CD4-positive, alpha-beta T cell (primary cell): Measurements from ENCODE around the gene HLA-DRB1. TPM values are rescaled to one million over a fixed set of nuclear protein-coding genes. Genes with fewer than 3 reads are reported as not detected.

Experiments
- ATAC-seq: fragments of 200-7000 bp; cut with Tn5 transposase; one replicate; pipeline ENCODE4 v1.10.0; 2022; ENCODE audit warnings: mild to moderate bottlenecking; ENCODE audit not compliant: poor library complexity
- CTCF ChIA-PET: fragments of 350-600 bp; sonication (Branson Sonifier 250); formaldehyde crosslinking; loops from one replicate; lab custom pipeline; 2021; ENCODE audit warnings: antibody characterized with exemption, inconsistent platforms; lab: Charles Lee
- POLR2A ChIA-PET: fragments of 350-600 bp; sonication (Branson Sonifier 250); formaldehyde crosslinking; loops from one replicate; lab custom pipeline; 2021; ENCODE audit warnings: antibody characterized with exemption, inconsistent platforms; lab: Charles Lee
- DNase-seq, 14 experiments: peaks; one replicate each; pipeline ENCODE4 v3.0.0-alpha.2; 2013 to 2020; ENCODE audit warnings: mixed read lengths in 2 of 14
- H3K27ac ChIP-seq, 2 donors: one replicate each; pipeline versions ENCODE4 v1.5.1 to v1.7.0; 2013; ENCODE audit warnings: low read length in 2 of 2, low read depth in 1 of 2, mild to moderate bottlenecking in 1 of 2
- H3K27me3 ChIP-seq, 2 experiments: 1 replicate in 1 of 2; 2 replicates in 1 of 2; pipeline versions ENCODE4 v1.6.1 to v1.7.0; 2013; ENCODE audit warnings: low read length in 2 of 2, control low read depth in 1 of 2, mild to moderate bottlenecking in 1 of 2, moderate library complexity in 1 of 2; ENCODE audit not compliant: insufficient read depth in 2 of 2, control insufficient read depth in 1 of 2
- H3K36me3 ChIP-seq: one replicate; pipeline ENCODE4 v1.6.1; 2013; ENCODE audit warnings: low read length, control low read depth; ENCODE audit not compliant: insufficient read depth
- H3K4me1 ChIP-seq: one replicate; pipeline ENCODE4 v1.6.1; 2013; ENCODE audit warnings: low read length, control low read depth; ENCODE audit not compliant: insufficient read depth
- H3K4me3 ChIP-seq: one replicate; pipeline ENCODE4 v1.5.1; 2013; ENCODE audit warnings: mild to moderate bottlenecking, low read length, moderate library complexity
- H3K9me3 ChIP-seq, 2 experiments: 1 replicate in 1 of 2; 2 replicates in 1 of 2; pipeline versions ENCODE4 v1.6.1 to v1.7.0; 2013; ENCODE audit warnings: low read length in 2 of 2, mild to moderate bottlenecking in 2 of 2, control low read depth in 1 of 2, moderate library complexity in 1 of 2; ENCODE audit not compliant: control insufficient read depth in 1 of 2, insufficient read depth in 1 of 2
- H3K27ac Mint-ChIP-seq: one replicate; pipeline ENCODE4 v1.8.0; 2020; ENCODE audit warnings: mixed read lengths
- H3K27me3 Mint-ChIP-seq: one replicate; pipeline ENCODE4 v1.8.0; 2021; ENCODE audit warnings: mixed read lengths
- H3K36me3 Mint-ChIP-seq: one replicate; pipeline ENCODE4 v1.8.0; 2021; ENCODE audit warnings: low read depth, mixed read lengths
- H3K4me1 Mint-ChIP-seq: one replicate; pipeline ENCODE4 v1.8.0; 2021; ENCODE audit warnings: low read depth, mixed read lengths
- H3K4me3 Mint-ChIP-seq: one replicate; pipeline ENCODE4 v1.8.0; 2020; ENCODE audit warnings: mild to moderate bottlenecking, mixed read lengths
- H3K9me3 Mint-ChIP-seq: one replicate; pipeline ENCODE4 v1.8.0; 2020; ENCODE audit warnings: mixed read lengths
- intact Hi-C, 2 experiments: fragments of 100-400 bp; cut with DNase I in 1 of 2; cut with micrococcal nuclease in 1 of 2; formaldehyde crosslinking; loops; one replicate each; pipeline versions ENCODE4 v1.15.1 to v1.9.0; 2023 to 2025; cut with DNase I, micrococcal nuclease
- total RNA-seq, 174 experiments: library from RNA in 2 of 174; stranded (reverse) in 2 of 174; gene quantifications; one replicate each; pipeline ENCODE4 v1.2.3 and lab custom pipeline; 2021 to 2026
- TF ChIP-seq, protein P1 (sequence below): fragments of 200-600 bp; IDR thresholded peaks from one replicate; pipeline ENCODE4 v1.8.0; 2022; ENCODE audit warnings: antibody characterized with exemption, mild to moderate bottlenecking

The HLA-DRB1 gene
- total RNA-seq, 2 experiments from 2014 or later = 31.3 to 33.6 TPM

- no peaks in the 10 kb centered on the region for H3K27me3 ChIP-seq
- DNase-seq = peak in 7 of 14 experiments; percentile 11 to 71 (median 28)
- TF ChIP-seq, protein P1, sequence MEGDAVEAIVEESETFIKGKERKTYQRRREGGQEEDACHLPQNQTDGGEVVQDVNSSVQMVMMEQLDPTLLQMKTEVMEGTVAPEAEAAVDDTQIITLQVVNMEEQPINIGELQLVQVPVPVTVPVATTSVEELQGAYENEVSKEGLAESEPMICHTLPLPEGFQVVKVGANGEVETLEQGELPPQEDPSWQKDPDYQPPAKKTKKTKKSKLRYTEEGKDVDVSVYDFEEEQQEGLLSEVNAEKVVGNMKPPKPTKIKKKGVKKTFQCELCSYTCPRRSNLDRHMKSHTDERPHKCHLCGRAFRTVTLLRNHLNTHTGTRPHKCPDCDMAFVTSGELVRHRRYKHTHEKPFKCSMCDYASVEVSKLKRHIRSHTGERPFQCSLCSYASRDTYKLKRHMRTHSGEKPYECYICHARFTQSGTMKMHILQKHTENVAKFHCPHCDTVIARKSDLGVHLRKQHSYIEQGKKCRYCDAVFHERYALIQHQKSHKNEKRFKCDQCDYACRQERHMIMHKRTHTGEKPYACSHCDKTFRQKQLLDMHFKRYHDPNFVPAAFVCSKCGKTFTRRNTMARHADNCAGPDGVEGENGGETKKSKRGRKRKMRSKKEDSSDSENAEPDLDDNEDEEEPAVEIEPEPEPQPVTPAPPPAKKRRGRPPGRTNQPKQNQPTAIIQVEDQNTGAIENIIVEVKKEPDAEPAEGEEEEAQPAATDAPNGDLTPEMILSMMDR = no peak
- POLR2A ChIA-PET = no interaction called here
- Mint-ChIP-seq H3K27me3 (no peaks in the 10 kb centered on the region), H3K4me3 (peak overlapping the region; percentile 30), H3K9me3 (no peaks in the 10 kb centered on the region), H3K36me3 (no peaks in the 10 kb centered on the region), H3K4me1 (peaks cover 50% of the 10 kb centered on the region), H3K27ac (peak overlapping the region; percentile 38)
- no peaks in the 10 kb centered on the region for H3K9me3 ChIP-seq
- H3K4me1 ChIP-seq = peaks cover 12% of the 10 kb centered on the region
- H3K4me3 ChIP-seq = no peak overlapping the region
- H3K27ac ChIP-seq = no peak overlapping the region
- peak; percentile 37 for ATAC-seq
- intact Hi-C loops = loop anchor here in 1 of 2 experiments (5.0 kb wide), 1 partner anchor 54 kb away; no protein-coding TSS in a partner anchor
- CTCF ChIA-PET = no interaction called here
- H3K36me3 ChIP-seq = no peaks in the 10 kb centered on the region
Observed at GRCh38 chr6:32627831-32628230, 38.2 kb upstream of the HLA-DRB1 start.

GRCh38 chr6:32627249-32627648 is 37.6 kb upstream of the HLA-DRB1 start:
- peaks cover 50% of the 10 kb centered on the region for H3K4me1 Mint-ChIP-seq
- Histone ChIP-seq H3K9me3 (no peaks in the 10 kb centered on the region), H3K4me3 (no peak overlapping the region), H3K4me1 (peaks cover 18% of the 10 kb centered on the region), H3K27ac (no peak overlapping the region), H3K27me3 (no peaks in the 10 kb centered on the region), H3K36me3 (no peaks in the 10 kb centered on the region)
- ATAC-seq (no peak), DNase-seq (no peak)
- TF ChIP-seq, protein P1 = no peak
- H3K4me3 Mint-ChIP-seq = no peak overlapping the region
- no peaks in the 10 kb centered on the region for H3K36me3 Mint-ChIP-seq
- intact Hi-C loops = loop anchor here in 1 of 2 experiments (5.0 kb wide), 1 partner anchor 55 kb away; no protein-coding TSS in a partner anchor
- H3K27ac Mint-ChIP-seq = no peak overlapping the region
- CTCF ChIA-PET = no interaction called here
- H3K27me3 Mint-ChIP-seq = no peaks in the 10 kb centered on the region
- POLR2A ChIA-PET = no interaction called here
- no peaks in the 10 kb centered on the region for H3K9me3 Mint-ChIP-seq

DNA sequence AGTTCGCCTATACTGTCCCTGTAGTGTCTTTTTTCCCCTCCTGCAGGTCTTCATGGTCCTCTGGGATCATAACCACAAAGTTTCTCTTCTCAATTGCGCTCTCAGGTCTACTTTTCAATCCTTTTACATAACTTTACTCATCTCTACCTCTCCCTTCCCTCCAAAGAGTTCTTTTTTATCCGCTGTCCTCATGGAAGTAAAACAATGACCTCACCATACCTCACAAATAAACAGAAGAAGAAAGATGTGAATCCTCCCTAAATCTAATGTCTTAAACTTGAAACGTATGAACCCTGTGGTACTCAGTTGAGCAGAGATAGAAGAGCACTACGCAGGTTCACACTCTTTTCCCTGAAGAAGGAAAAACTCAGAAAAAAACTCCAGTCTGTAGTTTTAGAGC is 35.5 kb upstream of the HLA-DRB1 start:
- intact Hi-C loops = loop anchor here in 1 of 2 experiments (5.0 kb wide), 1 partner anchor 57 kb away; no protein-coding TSS in a partner anchor
- no peaks in the 10 kb centered on the region for H3K36me3 Mint-ChIP-seq
- H3K4me1 ChIP-seq = peaks cover 23% of the 10 kb centered on the region
- ChIA-PET CTCF (no interaction called here), POLR2A (no interaction called here)
- no peaks in the 10 kb centered on the region for H3K9me3 Mint-ChIP-seq
- H3K4me1 Mint-ChIP-seq = peaks cover 62% of the 10 kb centered on the region
- no peaks in the 10 kb centered on the region for H3K27me3 ChIP-seq
- H3K27ac Mint-ChIP-seq = peak overlapping the region; percentile 45
- H3K27me3 Mint-ChIP-seq = no peaks in the 10 kb centered on the region
- H3K4me3 ChIP-seq = no peak overlapping the region
- no peak overlapping the region for H3K27ac ChIP-seq
- ATAC-seq = no peak
- H3K4me3 Mint-ChIP-seq = no peak overlapping the region
- DNase-seq = no peak
- no peaks in the 10 kb centered on the region for H3K9me3 ChIP-seq
- TF ChIP-seq, protein P1 = no peak
- H3K36me3 ChIP-seq = no peaks in the 10 kb centered on the region
